Hypothalamus (tissue), 51 donors: ENCODE data around the gene YWHAG.

Experiments
- DNase-seq, 51 donors: peaks; one replicate each; lab custom pipeline; 2025; lab: John Stamatoyannopoulos, UW

Gene YWHAG

DNA sequence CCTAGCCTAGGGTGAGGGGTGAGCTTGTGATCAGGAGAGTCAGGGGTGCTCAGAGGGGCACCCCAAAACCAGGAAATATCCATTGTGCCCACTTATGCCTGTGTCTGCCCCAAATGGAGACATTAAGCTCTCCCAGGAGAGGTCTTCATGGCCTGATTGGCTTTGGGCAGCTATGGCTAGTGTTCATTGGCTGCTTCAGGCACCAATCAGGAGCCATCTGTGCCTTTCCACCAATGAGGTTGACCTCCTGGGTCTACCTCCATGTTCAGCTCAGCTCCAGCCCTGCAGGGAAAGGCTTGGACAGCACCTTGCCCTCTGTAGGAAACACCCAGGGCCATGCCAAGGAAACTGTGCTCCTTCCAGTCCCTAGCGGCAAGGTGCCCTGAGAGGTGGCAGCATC is 80.3 kb downstream of the YWHAG start:
- no peak for DNase-seq
